Stimulated activated CD8-positive, alpha-beta memory T cell treated with anti-CD3 and anti-CD28 coated beads, Interleukin-12 subunit alpha, Interleukin-12 subunit beta, amount 100 ng/mL, for 24 hours (primary cell): ENCODE data around the gene TBX2.
"Not testable (repeated sequence)": the region's sequence is repeated elsewhere in the genome, so short reads cannot be mapped to it uniquely, and the experiment has no call there.

Experiments
- DNase-seq: peaks from one replicate; pipeline ENCODE4 v3.0.0-alpha.2; 2020; ENCODE audit errors: extremely low read depth

Gene TBX2

GRCh38 chr17:61413661-61414126 lies 14.1 kb downstream of the TBX2 start:
- no peak for DNase-seq

- no peak for DNase-seq
These were observed 14.7 kb downstream of the TBX2 start for GRCh38 chr17:61414141-61414935.

- no peak for DNase-seq
These were observed 15.3 kb downstream of the TBX2 start for GRCh38 chr17:61414936-61415251.

DNA sequence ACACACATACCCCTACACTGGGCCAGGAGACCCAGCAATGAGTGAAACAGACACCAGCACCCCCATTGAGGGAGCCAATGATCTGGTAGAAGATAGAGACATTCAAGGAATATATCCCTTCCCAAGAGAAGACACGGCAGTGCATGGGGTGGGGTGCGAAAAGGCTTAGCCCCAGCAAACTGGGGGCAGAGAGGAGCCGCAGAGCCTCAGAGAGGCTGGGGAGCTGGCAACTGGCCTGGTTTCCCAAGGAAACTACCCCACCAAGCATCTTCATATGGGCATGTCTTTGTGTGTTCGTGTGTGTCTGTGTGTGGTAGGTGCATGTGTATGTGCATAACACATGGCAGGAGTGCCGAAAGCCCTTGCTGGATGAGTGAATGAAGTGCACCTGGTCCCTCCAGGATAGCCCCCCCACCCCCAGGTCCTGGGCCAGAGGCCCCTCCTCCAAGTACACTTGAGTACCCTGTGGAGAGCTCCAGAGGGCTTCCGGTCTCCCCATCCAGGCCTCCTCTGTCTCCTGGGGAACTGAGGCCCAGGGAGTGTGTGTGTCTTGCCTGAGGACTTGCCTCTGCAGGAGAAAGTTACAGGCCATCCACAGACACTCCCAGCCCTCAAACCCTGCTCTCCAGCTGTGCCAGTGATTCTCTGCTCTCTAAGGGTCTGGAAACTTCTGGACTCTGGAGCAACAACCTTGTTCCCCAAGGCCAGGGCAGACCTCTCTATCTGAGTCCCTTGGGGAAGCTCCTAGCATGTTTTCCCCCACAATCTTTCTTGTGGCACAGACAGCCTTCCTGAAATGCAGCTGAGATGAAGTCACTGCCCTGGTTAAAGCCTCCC lies 15.9 kb downstream of the TBX2 start:
- no peak for DNase-seq

DNA sequence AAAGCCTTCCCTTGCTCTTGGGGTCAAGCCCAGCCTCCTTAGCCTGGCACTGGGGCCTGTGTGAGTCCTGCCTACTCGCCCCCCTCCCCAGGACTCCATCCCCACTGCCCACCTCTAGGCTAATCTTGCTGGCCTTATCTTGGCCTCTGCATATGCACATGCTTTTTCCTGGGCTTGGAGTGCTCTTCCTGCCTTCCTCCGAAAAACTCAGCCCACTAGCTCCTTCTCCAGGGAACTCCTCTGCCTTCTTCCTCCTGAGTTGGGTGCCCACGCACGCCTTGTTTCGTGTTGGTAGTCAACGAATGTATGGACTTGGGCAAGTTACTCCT lies 16.5 kb downstream of the TBX2 start:
- DNase-seq: no peak

DNA sequence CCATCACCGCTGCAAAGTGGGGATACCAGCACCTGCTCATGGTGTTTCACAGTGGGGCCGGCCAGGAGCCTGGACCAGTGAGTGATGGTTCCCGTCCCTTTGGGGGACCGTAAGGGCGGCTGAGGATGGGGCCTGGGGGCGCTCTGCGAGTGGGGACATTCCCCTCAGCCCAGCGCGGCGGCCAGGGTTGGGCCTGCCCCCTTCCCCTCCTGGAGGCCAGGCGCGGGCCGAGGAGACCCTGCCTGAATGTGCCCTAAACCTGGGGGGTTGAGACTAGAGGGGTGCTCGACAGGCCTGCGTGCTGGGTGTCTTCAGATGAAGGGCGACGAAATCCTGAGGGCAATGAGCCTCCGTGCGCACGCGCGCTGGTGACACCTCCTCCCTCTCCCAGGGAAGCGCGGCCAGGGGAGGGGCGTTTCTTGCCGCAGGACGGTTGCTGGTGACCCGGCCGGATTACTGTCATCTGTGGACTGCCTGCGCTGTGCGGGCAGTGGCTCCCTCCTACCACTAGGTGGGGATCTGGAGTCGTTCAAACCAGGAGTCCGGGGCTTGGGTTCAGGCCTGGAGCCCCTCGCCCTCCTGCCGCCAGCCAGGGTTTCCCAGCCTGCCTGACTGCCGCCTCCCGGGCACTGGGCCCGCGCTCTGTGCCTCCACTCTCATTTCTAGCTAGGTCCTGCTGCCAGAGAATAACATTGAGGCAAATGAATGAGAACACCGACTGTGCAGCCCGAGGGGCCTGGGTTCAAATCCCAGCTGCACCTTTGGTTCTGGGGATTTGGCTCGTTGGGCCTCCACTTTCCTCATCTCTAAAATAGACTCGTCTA lies 17.1 kb downstream of the TBX2 start:
- no peak for DNase-seq

DNA sequence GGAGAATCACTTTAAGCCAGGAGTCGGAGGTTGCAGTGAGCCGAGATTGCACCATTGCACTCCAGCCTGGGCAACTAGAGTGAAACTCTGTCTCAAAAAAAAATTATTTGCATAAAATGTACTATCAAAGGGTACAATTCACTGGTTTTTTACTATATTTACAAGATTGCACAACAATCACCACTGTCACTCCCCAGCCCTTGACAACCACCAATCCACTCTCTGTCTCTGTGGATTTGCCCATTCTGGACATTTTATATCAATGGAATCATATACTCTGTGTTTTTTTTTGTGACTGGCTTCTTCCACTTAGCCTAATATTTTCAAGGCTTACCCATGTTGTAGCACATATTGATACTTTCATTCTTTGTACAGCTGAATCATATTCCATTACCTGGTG lies 18.8 kb downstream of the TBX2 start:
- no peak for DNase-seq

GRCh38 chr17:61419496-61420046 lies 19.9 kb downstream of the TBX2 start:
- DNase-seq: no peak

DNA sequence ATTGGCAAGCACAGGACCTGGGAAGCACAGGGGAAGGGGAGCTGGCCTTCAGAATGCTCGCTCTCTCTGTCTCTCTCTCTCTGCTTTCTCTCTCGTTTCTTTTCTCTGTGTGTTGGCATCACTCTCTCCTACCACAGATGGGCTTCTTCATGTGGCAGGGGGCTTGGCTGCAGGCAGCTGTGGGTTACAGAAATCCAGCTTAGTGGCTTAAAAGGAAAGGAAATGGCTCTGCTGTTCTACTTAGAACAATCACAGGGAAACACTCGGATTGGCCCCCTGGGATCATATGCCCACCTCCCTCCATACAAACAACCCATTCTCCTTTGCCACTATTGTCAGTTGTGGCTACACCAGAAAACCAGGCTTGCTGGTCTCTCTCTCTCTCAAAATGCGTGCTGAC lies 20.4 kb downstream of the TBX2 start:
- no peak for DNase-seq

- no peak for DNase-seq
These were observed 21.2 kb downstream of the TBX2 start for GRCh38 chr17:61420745-61421398.

GRCh38 chr17:61421460-61421859 lies 21.8 kb downstream of the TBX2 start:
- no peak for DNase-seq

- DNase-seq: no peak
These were observed 22.6 kb downstream of the TBX2 start for GRCh38 chr17:61422116-61422799.

DNA sequence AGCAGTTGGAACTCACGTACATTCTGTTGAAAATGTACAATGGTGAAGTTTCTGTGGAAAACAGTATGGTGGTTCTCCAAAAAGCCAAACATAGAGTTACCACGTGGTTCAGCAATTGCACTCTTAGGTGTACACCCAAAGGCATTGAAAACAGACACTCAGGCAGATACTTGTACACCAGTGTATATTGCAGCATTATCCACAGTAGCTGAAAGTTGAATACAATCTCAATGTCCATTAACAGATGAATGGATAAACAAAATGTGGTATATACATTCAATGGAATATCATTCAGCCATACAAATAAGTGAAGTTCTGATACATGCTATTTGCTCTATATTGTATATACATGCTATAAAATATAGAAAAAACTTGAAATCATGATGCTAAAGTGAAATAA lies 23.2 kb downstream of the TBX2 start:
- DNase-seq: no peak

- DNase-seq: no peak
These were observed 24.5 kb downstream of the TBX2 start for GRCh38 chr17:61423967-61424649.

DNA sequence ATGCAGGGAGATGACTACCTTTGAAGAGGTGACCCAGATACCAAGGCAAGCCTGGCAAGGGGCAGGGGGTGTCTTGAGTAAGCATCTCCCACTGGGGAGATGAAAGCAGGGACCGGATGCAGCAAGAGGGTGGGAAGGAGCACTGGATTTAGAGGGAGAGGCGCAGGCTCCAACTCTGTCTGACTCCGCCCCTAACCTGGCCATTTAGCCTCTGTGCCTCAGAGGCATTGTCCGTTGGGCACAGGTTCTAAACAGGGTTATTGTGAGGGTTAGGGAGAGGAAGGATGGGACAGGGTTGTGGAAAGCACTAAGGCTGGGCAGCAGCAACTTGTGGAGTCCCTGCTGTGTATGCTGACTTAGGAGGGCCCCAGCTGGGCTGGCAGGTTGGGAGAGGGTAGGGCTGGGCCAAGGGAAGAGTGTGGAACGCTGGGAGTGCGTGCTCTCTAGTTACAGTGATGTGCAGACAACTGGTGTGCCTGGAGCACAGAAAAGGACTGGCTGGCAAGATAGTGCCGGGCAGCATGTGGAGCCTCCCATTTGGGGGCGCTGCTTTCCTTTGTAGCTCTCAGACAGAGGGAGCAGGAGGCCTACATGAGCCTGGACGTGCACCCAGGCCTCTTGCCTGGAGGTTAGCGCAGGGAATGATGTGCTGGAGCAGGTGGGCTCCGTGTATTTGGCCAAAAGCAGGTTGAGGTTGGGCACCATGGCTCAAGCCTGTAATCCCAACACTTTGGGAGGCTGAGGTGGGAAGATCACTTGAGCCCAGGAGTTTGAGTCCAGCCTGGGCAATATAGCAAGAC lies 26.2 kb downstream of the TBX2 start:
- no peak for DNase-seq

- no peak for DNase-seq
These were observed 27.1 kb downstream of the TBX2 start for GRCh38 chr17:61426482-61427304.

DNA sequence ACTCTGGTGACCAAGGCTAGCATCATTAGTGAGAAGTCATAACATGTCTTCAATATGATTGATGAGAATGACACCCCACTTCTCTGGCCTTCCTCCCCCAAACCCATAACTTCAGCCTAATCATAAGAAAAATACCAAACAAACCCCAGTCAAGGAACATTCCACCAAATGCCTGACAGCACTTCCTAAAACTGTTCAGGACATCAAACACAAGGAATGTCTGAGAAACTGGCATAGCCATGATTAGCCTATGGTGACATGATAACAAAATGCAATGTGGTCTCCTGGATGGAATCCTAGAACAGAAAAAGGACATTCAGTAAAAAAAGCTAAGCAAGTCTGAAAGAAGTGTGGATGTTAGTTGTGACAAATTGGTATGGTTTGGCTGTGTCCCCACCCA lies 27.9 kb downstream of the TBX2 start:
- no peak for DNase-seq

DNA sequence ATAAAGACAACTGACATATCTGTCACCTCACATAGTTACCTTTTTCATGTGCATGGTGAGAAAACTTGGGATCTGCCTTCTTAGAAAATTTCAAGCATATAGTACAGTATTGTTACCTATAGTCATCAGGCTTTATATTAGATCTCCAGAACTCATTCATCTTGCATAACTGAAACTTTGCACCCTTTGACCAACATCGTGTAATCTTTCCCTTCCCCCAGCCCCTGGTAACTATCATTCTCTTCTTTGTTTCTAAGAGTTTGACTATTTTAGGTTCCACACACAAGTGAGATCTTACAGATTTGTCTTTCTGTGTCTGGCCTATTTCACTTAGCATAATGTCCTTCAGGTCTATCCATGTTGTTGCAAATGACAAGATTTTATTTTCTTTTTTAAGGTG lies 29.6 kb downstream of the TBX2 start:
- no peak for DNase-seq

- not testable (repeated sequence) for DNase-seq
These were observed 30.2 kb downstream of the TBX2 start for GRCh38 chr17:61429831-61430230.
